GM12872 (cell line): ENCODE data around the gene KRT80.

Source experiments
- CTCF ChIP-seq: IDR thresholded peaks from 3 replicates; pipeline ENCODE4 v1.5.1; 2011; ENCODE audit warnings: low read depth, mild to moderate bottlenecking, low read length, moderate library complexity; ENCODE audit not compliant: insufficient read depth

Gene KRT80

GRCh38 chr12:52197371-52198231 lies 5.8 kb upstream of the KRT80 start:
- no peak for TF ChIP-seq CTCF

GRCh38 chr12:52195065-52195730 lies 3.4 kb upstream of the KRT80 start:
- no peak for TF ChIP-seq CTCF

- no peak for TF ChIP-seq CTCF
Observed at GRCh38 chr12:52193991-52194390, 2.2 kb upstream of the KRT80 start.

- TF ChIP-seq CTCF: no peak
Observed at GRCh38 chr12:52193532-52193931, 1.7 kb upstream of the KRT80 start.

- TF ChIP-seq CTCF: no peak
Observed at GRCh38 chr12:52190860-52191729, 719 bp downstream of the KRT80 start.

- TF ChIP-seq CTCF: no peak
Observed at GRCh38 chr12:52189376-52190174, 2.2 kb downstream of the KRT80 start.

GRCh38 chr12:52188658-52189057 lies 3.2 kb downstream of the KRT80 start:
- TF ChIP-seq CTCF: no peak
